Uterus (tissue), 2 donors: Measurements from ENCODE around the gene COL15A1.

Source experiments
- POLR2A ChIP-seq, 2 donors: fragments of 450-650 bp; IDR thresholded peaks; one replicate each; pipeline ENCODE4 v1.6.1; 2016; ENCODE audit warnings: antibody characterized with exemption in 2 of 2, mild to moderate bottlenecking in 1 of 2, moderate library complexity in 1 of 2
- TF ChIP-seq, protein P1 (sequence below), 4 experiments: fragments of 200-600 bp in 2 of 4; fragments of 450-650 bp in 2 of 4; sonication (generic) in 2 of 4; IDR thresholded peaks; one replicate each; pipeline ENCODE4 v1.5.1; 2016 to 2019; ENCODE audit warnings: antibody characterized with exemption in 4 of 4, mild to moderate bottlenecking in 2 of 4, moderate library complexity in 1 of 4

DNA sequence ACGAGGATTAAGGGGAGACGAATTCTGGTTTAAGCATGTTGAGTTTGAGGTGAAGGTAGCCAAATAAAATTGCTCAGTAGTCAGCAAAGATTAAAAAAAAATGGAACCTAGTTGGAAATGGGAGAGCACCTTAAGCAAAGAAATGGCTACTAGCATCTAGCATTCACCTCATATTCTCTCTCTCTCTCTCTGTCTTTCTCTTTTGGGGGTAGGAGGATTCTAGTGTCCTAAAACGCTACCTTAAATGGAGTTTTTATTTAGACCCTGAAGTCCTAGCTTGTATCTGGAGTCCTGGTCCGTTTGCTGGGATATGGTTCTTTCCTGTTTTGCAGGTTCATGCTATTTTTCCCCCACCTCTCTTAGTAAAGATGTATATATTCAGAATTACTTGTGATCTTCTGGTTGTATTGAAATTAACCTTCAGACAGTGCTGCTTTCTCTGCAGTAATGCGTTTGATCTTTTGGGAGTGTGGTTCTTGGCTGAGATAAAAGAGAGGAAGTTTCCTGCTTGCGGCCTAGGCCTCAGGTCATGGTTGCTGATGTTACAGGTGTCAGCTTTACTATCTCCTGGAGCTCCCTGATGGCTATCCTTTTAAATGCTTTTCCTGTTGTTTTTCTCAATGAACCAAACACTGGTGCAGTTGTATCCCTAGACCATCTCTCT, 169.2 kb downstream of the COL15A1 start:
- TF ChIP-seq, protein P1, sequence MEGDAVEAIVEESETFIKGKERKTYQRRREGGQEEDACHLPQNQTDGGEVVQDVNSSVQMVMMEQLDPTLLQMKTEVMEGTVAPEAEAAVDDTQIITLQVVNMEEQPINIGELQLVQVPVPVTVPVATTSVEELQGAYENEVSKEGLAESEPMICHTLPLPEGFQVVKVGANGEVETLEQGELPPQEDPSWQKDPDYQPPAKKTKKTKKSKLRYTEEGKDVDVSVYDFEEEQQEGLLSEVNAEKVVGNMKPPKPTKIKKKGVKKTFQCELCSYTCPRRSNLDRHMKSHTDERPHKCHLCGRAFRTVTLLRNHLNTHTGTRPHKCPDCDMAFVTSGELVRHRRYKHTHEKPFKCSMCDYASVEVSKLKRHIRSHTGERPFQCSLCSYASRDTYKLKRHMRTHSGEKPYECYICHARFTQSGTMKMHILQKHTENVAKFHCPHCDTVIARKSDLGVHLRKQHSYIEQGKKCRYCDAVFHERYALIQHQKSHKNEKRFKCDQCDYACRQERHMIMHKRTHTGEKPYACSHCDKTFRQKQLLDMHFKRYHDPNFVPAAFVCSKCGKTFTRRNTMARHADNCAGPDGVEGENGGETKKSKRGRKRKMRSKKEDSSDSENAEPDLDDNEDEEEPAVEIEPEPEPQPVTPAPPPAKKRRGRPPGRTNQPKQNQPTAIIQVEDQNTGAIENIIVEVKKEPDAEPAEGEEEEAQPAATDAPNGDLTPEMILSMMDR (IDR thresholded peaks at IDR 0.05): no peak
- no peak for TF ChIP-seq POLR2A (IDR thresholded peaks at IDR 0.05)
